Astrocyte (in vitro differentiated cells and primary cell): ENCODE measurements around the gene BCR. TPM values are rescaled to one million over a fixed set of nuclear protein-coding genes. Genes with fewer than 3 reads are reported as not detected.

Experiments used
- DNase-seq: peaks from one replicate; pipeline ENCODE4 v3.0.0-alpha.2; 2010; ENCODE audit warnings: low read depth
- FAIRE-seq: peaks from 2 replicates; lab custom pipeline; 2011; peaks lifted over from hg19 to GRCh38; lab: Jason Lieb, UNC
- H2AFZ ChIP-seq: 2 replicates; pipeline ENCODE4 v1.6.0; 2012; ENCODE audit warnings: low read depth, low read length, inconsistent platforms
- H3K27ac ChIP-seq: 2 replicates; pipeline ENCODE4 v1.5.1; 2011; ENCODE audit warnings: low read depth, low read length, inconsistent platforms
- H3K27me3 ChIP-seq: 2 replicates; pipeline ENCODE4 v1.6.0; 2011; ENCODE audit warnings: low read length, inconsistent platforms; ENCODE audit not compliant: insufficient read depth
- H3K36me3 ChIP-seq: 2 replicates; pipeline ENCODE4 v1.5.1; 2011; ENCODE audit warnings: low read length, inconsistent platforms; ENCODE audit not compliant: insufficient read depth
- H3K4me1 ChIP-seq: 2 replicates; pipeline ENCODE4 v1.5.1; 2011; ENCODE audit warnings: low read length, inconsistent platforms; ENCODE audit not compliant: insufficient read depth
- H3K4me2 ChIP-seq: 2 replicates; pipeline ENCODE4 v1.6.0; 2012; ENCODE audit warnings: low read length, inconsistent platforms
- H3K4me3 ChIP-seq: 2 replicates; pipeline ENCODE4 v1.5.1; 2011; ENCODE audit warnings: low read depth, mild to moderate bottlenecking, low read length, inconsistent platforms; ENCODE audit not compliant: insufficient read depth
- H3K79me2 ChIP-seq: 2 replicates; pipeline ENCODE4 v1.6.0; 2012; ENCODE audit warnings: mild to moderate bottlenecking, low read length, inconsistent platforms; ENCODE audit not compliant: insufficient read depth
- H3K9ac ChIP-seq: 2 replicates; pipeline ENCODE4 v1.6.0; 2012; ENCODE audit warnings: mild to moderate bottlenecking, low read length, inconsistent platforms
- H3K9me3 ChIP-seq: 2 replicates; pipeline ENCODE4 v1.5.1; 2012; ENCODE audit warnings: low read depth, mild to moderate bottlenecking, low read length, inconsistent platforms; ENCODE audit not compliant: insufficient read depth
- H4K20me1 ChIP-seq: 2 replicates; pipeline ENCODE4 v1.6.0; 2012; ENCODE audit warnings: low read length, inconsistent platforms; ENCODE audit not compliant: insufficient read depth
- H3K27ac Mint-ChIP-seq: one replicate; pipeline ENCODE4 v1.8.0; 2021; ENCODE audit warnings: mild to moderate bottlenecking, mixed read lengths; ENCODE audit not compliant: unreplicated experiment
- H3K27me3 Mint-ChIP-seq: one replicate; pipeline ENCODE4 v1.8.0; 2021; ENCODE audit warnings: low read depth, mixed read lengths; ENCODE audit not compliant: unreplicated experiment
- H3K36me3 Mint-ChIP-seq: one replicate; pipeline ENCODE4 v1.8.0; 2021; ENCODE audit warnings: low read depth, mixed read lengths; ENCODE audit not compliant: unreplicated experiment
- H3K4me1 Mint-ChIP-seq: one replicate; pipeline ENCODE4 v1.8.0; 2021; ENCODE audit warnings: low read depth, mixed read lengths; ENCODE audit not compliant: unreplicated experiment
- H3K4me3 Mint-ChIP-seq: one replicate; pipeline ENCODE4 v1.8.0; 2021; ENCODE audit warnings: mild to moderate bottlenecking, moderate library complexity, mixed read lengths; ENCODE audit not compliant: unreplicated experiment
- H3K9me3 Mint-ChIP-seq: one replicate; pipeline ENCODE4 v1.8.0; 2021; ENCODE audit warnings: mild to moderate bottlenecking, mixed read lengths; ENCODE audit not compliant: unreplicated experiment
- EZH2 ChIP-seq: IDR thresholded peaks from 2 replicates; pipeline ENCODE4 v1.6.1; 2012; ENCODE audit warnings: mild to moderate bottlenecking, low read length, inconsistent platforms; ENCODE audit not compliant: insufficient read depth
- total RNA-seq: library from RNA; stranded (reverse); gene quantifications from 2 replicates; pipeline ENCODE4 v1.2.1, GENCODE V29; 2021
- TF ChIP-seq, protein P1 (sequence below): IDR thresholded peaks from 2 replicates; pipeline ENCODE4 v1.5.1; 2011; ENCODE audit warnings: low read depth, mild to moderate bottlenecking, inconsistent platforms, low read length, moderate library complexity; ENCODE audit not compliant: insufficient read depth

The BCR gene
- total RNA-seq, 1 donor from 2014 or later, result 48.9 TPM

DNA sequence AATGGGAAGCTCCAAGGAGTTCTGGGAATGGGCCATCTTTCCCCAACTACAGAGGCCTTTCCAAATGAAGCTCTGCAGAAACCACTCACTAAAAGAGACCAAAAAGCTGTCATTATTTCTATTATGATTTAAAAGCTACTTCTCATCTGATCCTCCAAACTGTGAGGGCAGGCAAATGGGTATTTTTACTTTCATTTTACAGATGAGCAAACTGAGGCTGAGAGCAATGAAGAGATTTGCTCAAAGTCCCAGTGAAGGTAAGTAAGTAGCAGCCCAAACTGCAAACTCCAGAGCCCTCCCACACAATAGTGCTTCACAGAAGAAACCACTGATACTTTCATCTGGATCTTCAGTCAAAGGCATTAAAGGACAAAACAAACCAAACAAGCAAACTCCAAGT, 39.9 kb upstream of the BCR start:
- no peaks in the 10 kb centered on the region for H3K36me3 ChIP-seq
- Mint-ChIP-seq H3K9me3 (peaks cover 3% of the 10 kb centered on the region), H3K27ac (no peak overlapping the region), H3K36me3 (no peaks in the 10 kb centered on the region), H3K4me3 (no peak overlapping the region), H3K4me1 (peaks cover 6% of the 10 kb centered on the region), H3K27me3 (no peaks in the 10 kb centered on the region)
- no peak overlapping the region for H2AFZ ChIP-seq
- no peaks in the 10 kb centered on the region for H4K20me1 ChIP-seq
- no peaks in the 10 kb centered on the region for H3K27me3 ChIP-seq
- H3K4me1 ChIP-seq, result peaks cover 19% of the 10 kb centered on the region
- DNase-seq (no peak), FAIRE-seq (no peak)
- H3K27ac ChIP-seq, result no peak overlapping the region
- H3K4me3 ChIP-seq, result no peak overlapping the region
- no peak overlapping the region for H3K9ac ChIP-seq
- no peak for TF ChIP-seq EZH2
- TF ChIP-seq, protein P1, sequence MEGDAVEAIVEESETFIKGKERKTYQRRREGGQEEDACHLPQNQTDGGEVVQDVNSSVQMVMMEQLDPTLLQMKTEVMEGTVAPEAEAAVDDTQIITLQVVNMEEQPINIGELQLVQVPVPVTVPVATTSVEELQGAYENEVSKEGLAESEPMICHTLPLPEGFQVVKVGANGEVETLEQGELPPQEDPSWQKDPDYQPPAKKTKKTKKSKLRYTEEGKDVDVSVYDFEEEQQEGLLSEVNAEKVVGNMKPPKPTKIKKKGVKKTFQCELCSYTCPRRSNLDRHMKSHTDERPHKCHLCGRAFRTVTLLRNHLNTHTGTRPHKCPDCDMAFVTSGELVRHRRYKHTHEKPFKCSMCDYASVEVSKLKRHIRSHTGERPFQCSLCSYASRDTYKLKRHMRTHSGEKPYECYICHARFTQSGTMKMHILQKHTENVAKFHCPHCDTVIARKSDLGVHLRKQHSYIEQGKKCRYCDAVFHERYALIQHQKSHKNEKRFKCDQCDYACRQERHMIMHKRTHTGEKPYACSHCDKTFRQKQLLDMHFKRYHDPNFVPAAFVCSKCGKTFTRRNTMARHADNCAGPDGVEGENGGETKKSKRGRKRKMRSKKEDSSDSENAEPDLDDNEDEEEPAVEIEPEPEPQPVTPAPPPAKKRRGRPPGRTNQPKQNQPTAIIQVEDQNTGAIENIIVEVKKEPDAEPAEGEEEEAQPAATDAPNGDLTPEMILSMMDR, result no peak
- H3K9me3 ChIP-seq, result no peaks in the 10 kb centered on the region
- no peaks in the 10 kb centered on the region for H3K79me2 ChIP-seq
- no peak overlapping the region for H3K4me2 ChIP-seq

DNA sequence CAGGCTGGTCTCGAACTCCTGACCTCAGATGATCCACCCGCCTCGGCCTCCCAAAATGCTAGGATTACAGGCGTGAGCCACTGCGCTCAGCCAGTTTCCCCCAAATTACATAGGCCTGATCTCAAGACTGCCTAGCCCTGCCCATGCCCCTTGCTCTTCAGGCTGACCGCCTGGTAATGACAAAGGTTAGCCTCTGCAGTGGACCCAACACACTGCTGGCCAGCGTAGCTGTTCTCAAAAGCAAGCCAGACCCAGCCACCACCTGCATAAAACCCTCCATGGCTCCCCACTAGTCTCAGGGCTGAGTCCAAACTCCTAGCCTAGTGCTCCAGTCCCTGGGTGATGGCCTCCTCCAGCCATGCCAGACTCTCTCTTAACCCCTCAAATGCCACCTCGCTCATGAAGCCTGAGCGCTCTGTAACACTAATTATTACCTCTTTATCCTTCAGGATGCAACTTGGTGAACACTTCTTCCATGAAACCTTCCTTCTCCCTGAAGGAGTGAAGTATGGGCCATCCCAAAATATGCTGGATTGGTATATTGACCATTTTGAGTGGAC, 37.7 kb upstream of the BCR start:
- FAIRE-seq (no peak), DNase-seq (no peak)
- Histone ChIP-seq H4K20me1 (peaks cover 2% of the 10 kb centered on the region), H3K9ac (peak overlapping the region; percentile 67), H3K36me3 (no peaks in the 10 kb centered on the region), H3K79me2 (peaks cover 2% of the 10 kb centered on the region), H3K9me3 (no peaks in the 10 kb centered on the region), H3K4me2 (peak overlapping the region; percentile 89), H2AFZ (no peak overlapping the region), H3K27me3 (no peaks in the 10 kb centered on the region), H3K4me3 (no peak overlapping the region), H3K27ac (no peak overlapping the region), H3K4me1 (peaks cover 38% of the 10 kb centered on the region)
- peaks cover 6% of the 10 kb centered on the region for H3K4me1 Mint-ChIP-seq
- H3K27me3 Mint-ChIP-seq, result peaks cover under 1% of the 10 kb centered on the region
- H3K36me3 Mint-ChIP-seq, result peaks cover 2% of the 10 kb centered on the region
- H3K27ac Mint-ChIP-seq, result peak overlapping the region; percentile 41
- H3K9me3 Mint-ChIP-seq, result peaks cover 3% of the 10 kb centered on the region
- H3K4me3 Mint-ChIP-seq, result no peak overlapping the region
- no peak for TF ChIP-seq EZH2
- TF ChIP-seq, protein P1, result no peak

GRCh38 chr22:23143119-23143518, 37.2 kb upstream of the BCR start:
- H3K4me1 ChIP-seq, result peaks cover 33% of the 10 kb centered on the region
- H3K27ac Mint-ChIP-seq, result no peak overlapping the region
- H3K27me3 ChIP-seq, result no peaks in the 10 kb centered on the region
- no peaks in the 10 kb centered on the region for H3K36me3 ChIP-seq
- H2AFZ ChIP-seq, result no peak overlapping the region
- H3K9me3 ChIP-seq, result no peaks in the 10 kb centered on the region
- peaks cover 4% of the 10 kb centered on the region for H4K20me1 ChIP-seq
- H3K27me3 Mint-ChIP-seq, result peaks cover 2% of the 10 kb centered on the region
- TF ChIP-seq, protein P1, result no peak
- no peak for TF ChIP-seq EZH2
- H3K9me3 Mint-ChIP-seq, result peaks cover 3% of the 10 kb centered on the region
- H3K79me2 ChIP-seq, result peaks cover 2% of the 10 kb centered on the region
- no peak overlapping the region for H3K9ac ChIP-seq
- no peak overlapping the region for H3K27ac ChIP-seq
- H3K36me3 Mint-ChIP-seq, result peaks cover 3% of the 10 kb centered on the region
- no peak overlapping the region for H3K4me2 ChIP-seq
- peaks cover 3% of the 10 kb centered on the region for H3K4me1 Mint-ChIP-seq
- no peak for FAIRE-seq
- no peak overlapping the region for H3K4me3 Mint-ChIP-seq
- H3K4me3 ChIP-seq, result no peak overlapping the region
- no peak for DNase-seq
